Type B pancreatic cell (in vitro differentiated cells): ENCODE measurements around the gene PDE3B. TPM values are rescaled to one million over a fixed set of nuclear protein-coding genes. Genes with fewer than 3 reads are reported as not detected.
"Not testable (repeated sequence)": the region's sequence is repeated elsewhere in the genome, so short reads cannot be mapped to it uniquely, and the experiment has no call there.

Experiments used
- DNase-seq: peaks from one replicate; pipeline ENCODE4 v3.0.0; 2021; ENCODE audit warnings: mixed read lengths; ENCODE audit not compliant: unreplicated experiment; ENCODE audit errors: extremely low spot score
- H3K27ac Mint-ChIP-seq: 2 replicates; pipeline ENCODE4 v1.8.0; 2021; ENCODE audit warnings: mild to moderate bottlenecking, mixed read lengths
- H3K27me3 Mint-ChIP-seq: 2 replicates; pipeline ENCODE4 v1.8.0; 2021; ENCODE audit warnings: mixed read lengths
- H3K36me3 Mint-ChIP-seq: 2 replicates; pipeline ENCODE4 v1.8.0; 2021; ENCODE audit warnings: mixed read lengths
- H3K4me1 Mint-ChIP-seq: one replicate; pipeline ENCODE4 v1.8.0; 2021; ENCODE audit warnings: mixed read lengths; ENCODE audit not compliant: unreplicated experiment
- H3K4me3 Mint-ChIP-seq: 2 replicates; pipeline ENCODE4 v1.8.0; 2021; ENCODE audit warnings: mild to moderate bottlenecking, mixed read lengths
- H3K9me3 Mint-ChIP-seq: 2 replicates; pipeline ENCODE4 v1.8.0; 2021; ENCODE audit warnings: mixed read lengths
- total RNA-seq: library from RNA; stranded (reverse); gene quantifications from 2 replicates; pipeline ENCODE4 v1.2.1, GENCODE V29; 2021; ENCODE audit warnings: low replicate concordance
- TF ChIP-seq, protein P1 (sequence below): fragments of 200-600 bp; sonication (generic); conservative IDR thresholded peaks from 2 replicates; pipeline ENCODE4 v1.5.0; 2021; ENCODE audit warnings: antibody characterized with exemption, mild to moderate bottlenecking

PDE3B gene
- total RNA-seq, 1 donor from 2014 or later: 16.6 TPM

GRCh38 chr11:14793546-14793945 lies 149.9 kb downstream of the PDE3B start:
- H3K27me3 Mint-ChIP-seq: no peaks in the 10 kb centered on the region
- H3K27ac Mint-ChIP-seq: no peak overlapping the region
- no peaks in the 10 kb centered on the region for H3K36me3 Mint-ChIP-seq
- H3K9me3 Mint-ChIP-seq: no peaks in the 10 kb centered on the region
- H3K4me3 Mint-ChIP-seq: no peak overlapping the region
- DNase-seq: no peak
- TF ChIP-seq, protein P1, sequence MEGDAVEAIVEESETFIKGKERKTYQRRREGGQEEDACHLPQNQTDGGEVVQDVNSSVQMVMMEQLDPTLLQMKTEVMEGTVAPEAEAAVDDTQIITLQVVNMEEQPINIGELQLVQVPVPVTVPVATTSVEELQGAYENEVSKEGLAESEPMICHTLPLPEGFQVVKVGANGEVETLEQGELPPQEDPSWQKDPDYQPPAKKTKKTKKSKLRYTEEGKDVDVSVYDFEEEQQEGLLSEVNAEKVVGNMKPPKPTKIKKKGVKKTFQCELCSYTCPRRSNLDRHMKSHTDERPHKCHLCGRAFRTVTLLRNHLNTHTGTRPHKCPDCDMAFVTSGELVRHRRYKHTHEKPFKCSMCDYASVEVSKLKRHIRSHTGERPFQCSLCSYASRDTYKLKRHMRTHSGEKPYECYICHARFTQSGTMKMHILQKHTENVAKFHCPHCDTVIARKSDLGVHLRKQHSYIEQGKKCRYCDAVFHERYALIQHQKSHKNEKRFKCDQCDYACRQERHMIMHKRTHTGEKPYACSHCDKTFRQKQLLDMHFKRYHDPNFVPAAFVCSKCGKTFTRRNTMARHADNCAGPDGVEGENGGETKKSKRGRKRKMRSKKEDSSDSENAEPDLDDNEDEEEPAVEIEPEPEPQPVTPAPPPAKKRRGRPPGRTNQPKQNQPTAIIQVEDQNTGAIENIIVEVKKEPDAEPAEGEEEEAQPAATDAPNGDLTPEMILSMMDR: no peak
- H3K4me1 Mint-ChIP-seq: no peaks in the 10 kb centered on the region

DNA sequence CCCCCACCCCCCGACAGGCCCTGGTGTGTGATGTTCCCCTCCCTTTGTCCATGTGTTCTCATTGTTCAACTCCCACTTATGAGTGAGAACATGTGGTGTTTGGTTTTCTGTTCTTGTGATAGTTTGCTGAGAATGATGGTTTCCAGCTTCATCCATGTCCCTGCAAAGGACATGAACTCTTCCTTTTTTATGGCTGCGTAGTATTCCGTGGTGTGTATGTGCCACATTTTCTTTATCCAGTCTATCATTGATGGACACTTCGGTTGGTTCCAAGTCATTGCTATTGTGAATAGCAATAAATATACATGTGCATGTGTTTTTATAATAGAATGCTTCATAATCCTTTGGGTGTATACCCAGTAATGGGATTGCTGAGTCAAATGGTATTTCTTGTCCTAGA lies 152.4 kb downstream of the PDE3B start:
- not testable (repeated sequence) for H3K4me3 Mint-ChIP-seq, H3K27ac Mint-ChIP-seq, H3K4me1 Mint-ChIP-seq, H3K36me3 Mint-ChIP-seq, H3K9me3 Mint-ChIP-seq, H3K27me3 Mint-ChIP-seq, DNase-seq

GRCh38 chr11:14803846-14804245 lies 160.2 kb downstream of the PDE3B start:
- no peaks in the 10 kb centered on the region for H3K27me3 Mint-ChIP-seq
- no peak overlapping the region for H3K4me3 Mint-ChIP-seq
- no peak for DNase-seq
- peaks cover 6% of the 10 kb centered on the region for H3K9me3 Mint-ChIP-seq
- no peak overlapping the region for H3K27ac Mint-ChIP-seq
- peaks cover 16% of the 10 kb centered on the region for H3K36me3 Mint-ChIP-seq
- peaks cover 7% of the 10 kb centered on the region for H3K4me1 Mint-ChIP-seq
- TF ChIP-seq, protein P1: no peak

- peaks cover 19% of the 10 kb centered on the region for H3K36me3 Mint-ChIP-seq
- DNase-seq: no peak
Measured at GRCh38 chr11:14809466-14809865, 165.9 kb downstream of the PDE3B start.

DNA sequence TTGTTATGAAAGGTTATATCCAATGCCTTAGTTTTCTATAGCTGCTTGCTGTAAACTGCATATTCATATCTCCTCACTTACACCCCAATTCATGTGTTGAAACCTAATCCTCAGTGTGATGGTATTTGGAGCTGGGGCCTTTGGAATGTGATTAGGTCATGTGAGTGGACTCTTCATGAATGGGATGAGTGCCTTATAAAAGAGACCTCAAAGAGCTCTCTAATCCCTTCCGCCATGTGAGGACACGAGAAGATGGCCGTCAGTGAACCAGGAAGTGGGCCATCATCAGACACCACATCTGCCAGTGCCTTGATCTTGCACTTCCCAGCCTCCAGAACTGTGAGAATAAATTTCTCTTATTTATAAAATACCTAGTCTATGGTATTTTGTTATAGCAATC lies 169.2 kb downstream of the PDE3B start:
- Mint-ChIP-seq H3K27ac (no peak overlapping the region), H3K36me3 (peaks cover 8% of the 10 kb centered on the region), H3K4me1 (no peaks in the 10 kb centered on the region), H3K4me3 (no peak overlapping the region), H3K27me3 (no peaks in the 10 kb centered on the region), H3K9me3 (no peaks in the 10 kb centered on the region)
- DNase-seq: no peak
- TF ChIP-seq, protein P1: no peak

More at GRCh38 chr11:14809466-14809865, 165.9 kb downstream of the PDE3B start:
- Mint-ChIP-seq H3K4me3 (no peak overlapping the region), H3K27me3 (no peaks in the 10 kb centered on the region), H3K27ac (no peak overlapping the region), H3K9me3 (no peaks in the 10 kb centered on the region), H3K4me1 (no peaks in the 10 kb centered on the region)
- TF ChIP-seq, protein P1: no peak

DNA sequence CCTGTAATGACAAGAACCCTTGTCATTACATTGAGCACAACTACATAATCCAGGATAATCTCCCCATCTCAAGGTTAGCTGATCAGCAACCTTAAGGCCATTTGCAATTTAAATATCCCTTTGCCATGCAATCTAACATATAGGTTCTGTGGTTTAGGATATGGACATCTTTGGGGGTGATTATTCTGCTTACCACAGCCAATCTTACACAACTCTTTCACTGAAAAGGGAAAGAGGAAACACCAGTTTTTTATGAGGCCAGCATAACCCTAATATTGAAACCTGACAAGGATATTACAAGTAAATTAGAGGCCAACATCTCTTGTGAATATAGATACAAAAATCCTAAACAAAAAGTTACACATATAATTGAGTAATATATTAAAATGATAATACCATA lies 169.9 kb downstream of the PDE3B start:
- H3K4me1 Mint-ChIP-seq: no peaks in the 10 kb centered on the region
- no peak overlapping the region for H3K4me3 Mint-ChIP-seq
- no peaks in the 10 kb centered on the region for H3K9me3 Mint-ChIP-seq
- no peak overlapping the region for H3K27ac Mint-ChIP-seq
- H3K27me3 Mint-ChIP-seq: no peaks in the 10 kb centered on the region
- TF ChIP-seq, protein P1: no peak
- DNase-seq: no peak
- peaks cover 3% of the 10 kb centered on the region for H3K36me3 Mint-ChIP-seq
